Measurements from ENCODE around the gene ZNF330.

- TF ChIP-seq CTCF (IDR thresholded peaks at IDR 0.05; ENCODE audit: poor library complexity, severe bottlenecking) (no peak), EP300 (conservative IDR thresholded peaks at IDR 0.05; ENCODE audit: poor library complexity, severe bottlenecking) (no peak), EZH2 (IDR thresholded peaks at IDR 0.05; ENCODE audit: borderline replicate concordance, insufficient read depth, low read length, poor library complexity, severe bottlenecking) (no peak)
These were observed 424 bp upstream of the ZNF330 start for GRCh38 chr4:141220271-141220670.
